K562 (cell line): ENCODE data around the gene ZFP62. TPM values are rescaled to one million over a fixed set of nuclear protein-coding genes. Genes with fewer than 3 reads are reported as not detected.
A peak's percentile ranks its signal among the peaks of the same experiment; 100 is the strongest.

Experiments
- ATAC-seq: fragments of 200-7000 bp; cut with Tn5 transposase; 3 replicates; pipeline ENCODE4 v1.9.1; 2020; ENCODE audit warnings: moderate library complexity
- BruUV-seq: library from RNA; stranded (reverse); fragments of 400-500 nt; replicated peaks from 2 replicates; lab custom pipeline; 2021; lab: Mats Ljungman, UMichigan
- CTCF ChIA-PET: fragments of 300-600 bp; formaldehyde crosslinking; extraction: SDS; loops from one replicate; lab custom pipeline; 2021; ENCODE audit warnings: low intra/inter-chr PET ratio; lab: Yijun Ruan, JAX
- POLR2A ChIA-PET: fragments of 300-600, 350-650 bp; sonication (Branson Sonifier 250); formaldehyde crosslinking; extraction: SDS; loops from one replicate; lab custom pipeline; 2021; ENCODE audit warnings: antibody characterized with exemption, inconsistent platforms; lab: Yijun Ruan, JAX
- DNase-seq, 4 experiments: peaks; one replicate each; pipeline versions ENCODE4 v3.0.0 to v3.0.0-alpha.2; 2011 to 2018; ENCODE audit warnings: low spot score in 3 of 4, mixed read lengths in 3 of 4; ENCODE audit errors: extremely low read depth in 1 of 4
- FAIRE-seq: peaks from 2 replicates; lab custom pipeline; 2011; peaks lifted over from hg19 to GRCh38; lab: Jason Lieb, UNC
- H2AFZ ChIP-seq: 2 replicates; pipeline ENCODE4 v1.6.0; 2011; ENCODE audit warnings: low read depth, low read length, control low read depth, inconsistent platforms
- H3K27ac ChIP-seq: fragments of 200-600 bp; 3 replicates; pipeline ENCODE4 v1.8.0; 2011; ENCODE audit warnings: low read depth, mild to moderate bottlenecking, control low read depth, inconsistent platforms, low read length, moderate library complexity, mixed read lengths; ENCODE audit errors: extremely low read depth
- H3K27me3 ChIP-seq, 2 experiments: fragments of 300-600 bp in 1 of 2; 2 replicates in 1 of 2; 3 replicates in 1 of 2; pipeline versions ENCODE4 v1.6.0 to v1.8.0; 2011; ENCODE audit warnings: inconsistent platforms in 2 of 2, low read length in 2 of 2, mild to moderate bottlenecking in 1 of 2, mixed read lengths in 1 of 2, moderate library complexity in 1 of 2; ENCODE audit not compliant: control insufficient read depth in 2 of 2, insufficient read depth in 2 of 2
- H3K36me3 ChIP-seq: fragments of 300-600 bp; 3 replicates; pipeline ENCODE4 v1.8.0; 2011; ENCODE audit warnings: mild to moderate bottlenecking, low read length, inconsistent platforms; ENCODE audit not compliant: control insufficient read depth, insufficient read depth
- H3K4me1 ChIP-seq, 2 experiments: fragments of 200-600 bp in 1 of 2; replicated peaks in 1 of 2; 2 replicates in 1 of 2; 3 replicates in 1 of 2; pipeline versions ENCODE4 v1.5.1 to v1.8.0; 2011; ENCODE audit warnings: inconsistent platforms in 2 of 2, low read length in 2 of 2, mild to moderate bottlenecking in 1 of 2, mixed read lengths in 1 of 2, moderate library complexity in 1 of 2; ENCODE audit not compliant: control insufficient read depth in 2 of 2, insufficient read depth in 2 of 2
- H3K4me2 ChIP-seq: 2 replicates; pipeline ENCODE4 v1.6.1; 2011; ENCODE audit warnings: low read length, control low read depth, inconsistent platforms, mixed read lengths; ENCODE audit not compliant: insufficient read depth
- H3K4me3 ChIP-seq: fragments of 200-600 bp; sonication (generic), shearing (Covaris generic); 2 replicates; pipeline ENCODE4 v1.5.1; 2016; ENCODE audit warnings: control low read depth, inconsistent platforms
- H3K79me2 ChIP-seq: fragments of 200-600 bp; 3 replicates; pipeline ENCODE4 v1.8.0; 2011; ENCODE audit warnings: low read length, inconsistent platforms; ENCODE audit not compliant: control insufficient read depth, insufficient read depth
- H3K9ac ChIP-seq, 2 experiments: 2 replicates each; pipeline versions ENCODE4 v1.6.0 to v1.6.1; 2011; ENCODE audit warnings: low read depth in 2 of 2, low read length in 2 of 2, control low read depth in 1 of 2, inconsistent platforms in 1 of 2, mild to moderate bottlenecking in 1 of 2, mixed read lengths in 1 of 2; ENCODE audit not compliant: insufficient read depth in 1 of 2
- H3K9me1 ChIP-seq: one replicate; pipeline ENCODE4 v1.6.0; 2011; ENCODE audit warnings: inconsistent platforms, mild to moderate bottlenecking, low read length, moderate library complexity; ENCODE audit not compliant: control insufficient read depth, insufficient read depth
- H3K9me3 ChIP-seq: replicated peaks from 2 replicates; pipeline ENCODE4 v1.5.1; 2011; ENCODE audit warnings: low read depth, low read length, inconsistent platforms; ENCODE audit not compliant: control insufficient read depth, insufficient read depth
- H4K20me1 ChIP-seq: replicated peaks from 2 replicates; pipeline ENCODE4 v1.6.1; 2011; ENCODE audit warnings: low read length, inconsistent platforms, mixed read lengths; ENCODE audit not compliant: control insufficient read depth, insufficient read depth
- DMBX1 ChIP-seq: fragments of 250-450 bp; sonication (Bioruptor Pico); IDR thresholded peaks from 2 replicates; pipeline ENCODE4 v1.8.0; 2022; ENCODE audit warnings: inconsistent platforms, mild to moderate bottlenecking, moderate library complexity, borderline replicate concordance
- GATAD2B ChIP-seq: fragments of 450-650 bp; IDR thresholded peaks from 2 replicates; pipeline ENCODE4 v1.6.1; 2017; ENCODE audit warnings: mild to moderate bottlenecking, borderline replicate concordance
- PTRF ChIP-seq: fragments of 450-650 bp; IDR thresholded peaks from 2 replicates; pipeline ENCODE4 v1.6.1; 2016; ENCODE audit warnings: mild to moderate bottlenecking, missing genetic modification characterization, missing compliant biosample characterization
- SAFB2 ChIP-seq: fragments of 200-400 bp; formaldehyde crosslinking; IDR thresholded peaks from 2 replicates; pipeline ENCODE4 v1.6.1; 2018; ENCODE audit warnings: borderline replicate concordance, low read length, low read depth, moderate library complexity; ENCODE audit not compliant: severe bottlenecking
- SMAD2 ChIP-seq: fragments of 150-350 bp; IDR thresholded peaks from 2 replicates; pipeline ENCODE4 v1.6.1; 2014; ENCODE audit warnings: low read depth, mild to moderate bottlenecking, low read length
- ZBTB1 ChIP-seq: sonication (generic); formaldehyde crosslinking; IDR thresholded peaks from 2 replicates; pipeline ENCODE4 v1.8.1; 2023; ENCODE audit warnings: missing genetic modification reagents, low read depth, mild to moderate bottlenecking, borderline replicate concordance
- ZNF224 ChIP-seq: sonication (generic); formaldehyde crosslinking; IDR thresholded peaks from 2 replicates; pipeline ENCODE4 v1.8.0; 2022; ENCODE audit warnings: mild to moderate bottlenecking, missing genetic modification reagents
- ZNF324 ChIP-seq: fragments of 250-450 bp; sonication (Bioruptor Pico); IDR thresholded peaks from 2 replicates; pipeline ENCODE4 v1.4.0; 2020; ENCODE audit warnings: mild to moderate bottlenecking
- ZNF695 ChIP-seq: fragments of 450-650 bp; formaldehyde crosslinking; IDR thresholded peaks from 2 replicates; pipeline ENCODE4 v1.4.0; 2020; ENCODE audit warnings: mild to moderate bottlenecking, moderate library complexity
- WGBS: fragments of 100-300 bp; shearing (Covaris generic); methylation state at CpG from one replicate; pipeline ENCODE4 v1.1.6; 2016; ENCODE audit warnings: low coverage, mixed read lengths; ENCODE audit not compliant: insufficient coverage; ENCODE audit errors: missing lambda C conversion rate; 5-methylcytosine and 5-hydroxymethylcytosine counted together
- in situ Hi-C: fragments of 300-500 bp; cut with MboI; formaldehyde crosslinking; loops from 4 replicates; pipeline ENCODE4 v1.15.0; 2018; ENCODE audit warnings: inconsistent platforms, mixed read lengths
- intact Hi-C: fragments of 100-400 bp; cut with micrococcal nuclease; formaldehyde crosslinking; loops from 2 replicates; pipeline ENCODE4 v1.14.2; 2022
- polyA plus RNA-seq, 8 experiments: library from polyadenylated mRNA; depleted of rRNA in 4 of 8; stranded (reverse) in 5 of 8; unstranded in 3 of 8; fragments of >200 nt; fragmentation: Nextera tagmentation in 2 of 8; fragmentation: Illumina TruSeq in 1 of 8; extraction: Ambion mirVana in 2 of 8; extraction: Trizol in 1 of 8; gene quantifications; 2 replicates each; pipeline versions ENCODE4 v1.2.1 to v1.2.3, GENCODE V29; 2011 to 2014; ENCODE audit warnings: inconsistent platforms in 1 of 8, missing spikeins in 1 of 8
- total RNA-seq, 7 experiments: library from RNA; depleted of rRNA in 6 of 7; stranded (reverse); fragments of >200 nt in 6 of 7; fragmentation: Illumina TruSeq in 2 of 7; extraction: Trizol in 2 of 7; gene quantifications; 2 replicates each; pipeline versions ENCODE4 v1.2.1 to v1.2.3, GENCODE V29; 2011 to 2021; ENCODE audit warnings: low replicate concordance in 1 of 7
- TF ChIP-seq, protein P1 (sequence below): fragments of 450-650 bp; IDR thresholded peaks from 2 replicates; pipeline ENCODE4 v1.6.1; 2016; ENCODE audit warnings: antibody characterized with exemption
- TF ChIP-seq, protein P2 (sequence below): fragments of 200-800 bp; sonication (Bioruptor generic); IDR thresholded peaks from 2 replicates; pipeline ENCODE4 v1.6.1; 2016; ENCODE audit warnings: missing genetic modification characterization, missing compliant biosample characterization
- TF ChIP-seq, protein P3 (sequence below): fragments of 450-650 bp; formaldehyde crosslinking; IDR thresholded peaks from 2 replicates; pipeline ENCODE4 v1.4.0; 2022; ENCODE audit warnings: mild to moderate bottlenecking, moderate library complexity

The ZFP62 gene
- total and polyA plus RNA-seq, 9 of the 15 experiments (the other 6 are each of a cell fraction or from before 2014, with no cell fraction given) = 12.2 to 37.5 (median 25.0) TPM

- no peak for TF ChIP-seq SAFB2
- TF ChIP-seq ZNF695 = no peak
- no peak for TF ChIP-seq ZNF324 (CRISPR knock-in tag)
- no peak for TF ChIP-seq GATAD2B
- TF ChIP-seq PTRF (tag) = no peak
- no peak for TF ChIP-seq ZBTB1 (CRISPR knock-in tag)
- TF ChIP-seq SMAD2 = no peak
Observed at GRCh38 chr5:180875860-180876426, 14.9 kb upstream of the ZFP62 start (continued).

GRCh38 chr5:180874804-180875582 lies 13.9 kb upstream of the ZFP62 start:
- Histone ChIP-seq H3K27ac (peak overlapping the region; percentile 90), H2AFZ (peak overlapping the region; percentile 100), H4K20me1 (no peaks in the 10 kb centered on the region), H3K4me2 (0 out of 2 replicates have a peak overlapping the region, but pooled peaks have one; percentile 84), H3K9ac (peak overlapping the region; percentile 1 to 67; a peak in 3 of 4 replicates), H3K27me3 (no peaks in the 10 kb centered on the region), H3K36me3 (no peaks in the 10 kb centered on the region), H3K79me2 (no peaks in the 10 kb centered on the region), H3K4me1 (peaks cover 18 to 31% of the 10 kb centered on the region in 2 experiments), H3K4me3 (no peak overlapping the region), H3K9me3 (no peaks in the 10 kb centered on the region), H3K9me1 (no peaks in the 10 kb centered on the region)
- FAIRE-seq = peak; percentile 44
- CTCF ChIA-PET = no interaction called here
- in situ Hi-C loops (no loop called here), intact Hi-C loops (no loop called here)
- POLR2A ChIA-PET = interaction anchor here (0.6 to 1.8 kb wide), 4 partner anchors 10 to 75 kb away, joined by 3 to 6 read pairs (median 4); partner anchors contain the start of gene ZFP62
- TF ChIP-seq ZNF224 (CRISPR knock-in tag) (no peak), SMAD2 (no peak), DMBX1 (peak; percentile 23; the same call in 1 of the 2 replicates)
- TF ChIP-seq, protein P1, sequence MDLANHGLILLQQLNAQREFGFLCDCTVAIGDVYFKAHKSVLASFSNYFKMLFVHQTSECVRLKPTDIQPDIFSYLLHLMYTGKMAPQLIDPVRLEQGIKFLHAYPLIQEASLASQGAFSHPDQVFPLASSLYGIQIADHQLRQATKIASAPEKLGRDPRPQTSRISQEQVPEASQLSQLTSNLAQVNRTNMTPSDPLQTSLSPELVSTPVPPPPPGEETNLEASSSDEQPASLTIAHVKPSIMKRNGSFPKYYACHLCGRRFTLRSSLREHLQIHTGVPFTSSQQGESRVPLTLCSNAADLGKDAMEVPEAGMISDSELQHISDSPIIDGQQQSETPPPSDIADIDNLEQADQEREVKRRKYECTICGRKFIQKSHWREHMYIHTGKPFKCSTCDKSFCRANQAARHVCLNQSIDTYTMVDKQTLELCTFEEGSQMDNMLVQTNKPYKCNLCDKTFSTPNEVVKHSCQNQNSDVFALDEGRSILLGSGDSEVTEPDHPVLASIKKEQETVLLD = no peak
- TF ChIP-seq, protein P2, sequence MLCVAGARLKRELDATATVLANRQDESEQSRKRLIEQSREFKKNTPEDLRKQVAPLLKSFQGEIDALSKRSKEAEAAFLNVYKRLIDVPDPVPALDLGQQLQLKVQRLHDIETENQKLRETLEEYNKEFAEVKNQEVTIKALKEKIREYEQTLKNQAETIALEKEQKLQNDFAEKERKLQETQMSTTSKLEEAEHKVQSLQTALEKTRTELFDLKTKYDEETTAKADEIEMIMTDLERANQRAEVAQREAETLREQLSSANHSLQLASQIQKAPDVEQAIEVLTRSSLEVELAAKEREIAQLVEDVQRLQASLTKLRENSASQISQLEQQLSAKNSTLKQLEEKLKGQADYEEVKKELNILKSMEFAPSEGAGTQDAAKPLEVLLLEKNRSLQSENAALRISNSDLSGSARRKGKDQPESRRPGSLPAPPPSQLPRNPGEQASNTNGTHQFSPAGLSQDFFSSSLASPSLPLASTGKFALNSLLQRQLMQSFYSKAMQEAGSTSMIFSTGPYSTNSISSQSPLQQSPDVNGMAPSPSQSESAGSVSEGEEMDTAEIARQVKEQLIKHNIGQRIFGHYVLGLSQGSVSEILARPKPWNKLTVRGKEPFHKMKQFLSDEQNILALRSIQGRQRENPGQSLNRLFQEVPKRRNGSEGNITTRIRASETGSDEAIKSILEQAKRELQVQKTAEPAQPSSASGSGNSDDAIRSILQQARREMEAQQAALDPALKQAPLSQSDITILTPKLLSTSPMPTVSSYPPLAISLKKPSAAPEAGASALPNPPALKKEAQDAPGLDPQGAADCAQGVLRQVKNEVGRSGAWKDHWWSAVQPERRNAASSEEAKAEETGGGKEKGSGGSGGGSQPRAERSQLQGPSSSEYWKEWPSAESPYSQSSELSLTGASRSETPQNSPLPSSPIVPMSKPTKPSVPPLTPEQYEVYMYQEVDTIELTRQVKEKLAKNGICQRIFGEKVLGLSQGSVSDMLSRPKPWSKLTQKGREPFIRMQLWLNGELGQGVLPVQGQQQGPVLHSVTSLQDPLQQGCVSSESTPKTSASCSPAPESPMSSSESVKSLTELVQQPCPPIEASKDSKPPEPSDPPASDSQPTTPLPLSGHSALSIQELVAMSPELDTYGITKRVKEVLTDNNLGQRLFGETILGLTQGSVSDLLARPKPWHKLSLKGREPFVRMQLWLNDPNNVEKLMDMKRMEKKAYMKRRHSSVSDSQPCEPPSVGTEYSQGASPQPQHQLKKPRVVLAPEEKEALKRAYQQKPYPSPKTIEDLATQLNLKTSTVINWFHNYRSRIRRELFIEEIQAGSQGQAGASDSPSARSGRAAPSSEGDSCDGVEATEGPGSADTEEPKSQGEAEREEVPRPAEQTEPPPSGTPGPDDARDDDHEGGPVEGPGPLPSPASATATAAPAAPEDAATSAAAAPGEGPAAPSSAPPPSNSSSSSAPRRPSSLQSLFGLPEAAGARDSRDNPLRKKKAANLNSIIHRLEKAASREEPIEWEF = no peak
- TF ChIP-seq, protein P3, sequence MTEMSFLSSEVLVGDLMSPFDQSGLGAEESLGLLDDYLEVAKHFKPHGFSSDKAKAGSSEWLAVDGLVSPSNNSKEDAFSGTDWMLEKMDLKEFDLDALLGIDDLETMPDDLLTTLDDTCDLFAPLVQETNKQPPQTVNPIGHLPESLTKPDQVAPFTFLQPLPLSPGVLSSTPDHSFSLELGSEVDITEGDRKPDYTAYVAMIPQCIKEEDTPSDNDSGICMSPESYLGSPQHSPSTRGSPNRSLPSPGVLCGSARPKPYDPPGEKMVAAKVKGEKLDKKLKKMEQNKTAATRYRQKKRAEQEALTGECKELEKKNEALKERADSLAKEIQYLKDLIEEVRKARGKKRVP (CRISPR knock-in tag) = no peak
- 76% methylated on average over 12 of the region's 12 CpGs for WGBS
- DNase-seq = no peak
- BruUV-seq = no TSS peak
- ATAC-seq = no peak
